8988T (cell line): ENCODE measurements around the gene PTPRN2.
"Not testable (repeated sequence)": the region's sequence is repeated elsewhere in the genome, so short reads cannot be mapped to it uniquely, and the experiment has no call there.

Experiments used
- DNase-seq: peaks from one replicate; pipeline ENCODE4 v3.0.0; 2011

The PTPRN2 gene

GRCh38 chr7:158431941-158432347 is 155.7 kb downstream of the PTPRN2 start:
- no peak for DNase-seq

GRCh38 chr7:158431055-158431940 is 156.3 kb downstream of the PTPRN2 start:
- DNase-seq, result no peak

DNA sequence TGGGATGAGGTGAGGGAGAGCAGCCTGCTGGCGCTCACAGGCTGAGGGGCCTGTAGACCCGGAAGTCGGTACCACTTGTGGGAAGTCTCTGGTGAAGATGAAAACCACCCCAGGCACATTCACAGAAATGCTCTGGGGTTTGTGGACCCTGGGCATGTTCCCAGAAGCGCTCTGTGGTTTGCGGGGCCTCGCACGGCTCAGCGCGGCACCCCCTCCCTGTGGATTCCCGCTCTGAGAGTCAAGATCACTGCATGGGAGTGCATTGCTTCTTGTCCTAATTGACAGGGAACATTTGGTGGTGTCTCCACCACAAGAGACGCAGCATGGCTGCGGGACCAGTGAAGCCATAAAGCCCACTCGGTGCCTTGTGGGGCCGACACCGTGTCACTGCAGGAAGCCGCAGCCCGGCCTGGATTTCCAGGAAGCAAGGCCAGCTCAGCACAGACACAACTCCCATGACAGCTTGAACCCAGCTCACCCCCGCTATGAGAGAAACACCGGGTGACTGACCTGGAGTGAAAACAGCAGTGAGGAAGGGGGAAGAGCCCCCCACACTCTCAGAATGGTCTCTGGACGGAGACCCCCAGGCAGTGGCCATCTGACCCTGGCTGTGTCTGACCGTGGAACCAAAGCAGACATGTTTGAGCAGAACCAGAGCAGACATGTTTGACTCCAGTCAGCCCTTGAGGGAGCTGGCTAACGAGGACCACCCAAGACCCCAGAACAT is 157.2 kb downstream of the PTPRN2 start:
- DNase-seq, result no peak

DNA sequence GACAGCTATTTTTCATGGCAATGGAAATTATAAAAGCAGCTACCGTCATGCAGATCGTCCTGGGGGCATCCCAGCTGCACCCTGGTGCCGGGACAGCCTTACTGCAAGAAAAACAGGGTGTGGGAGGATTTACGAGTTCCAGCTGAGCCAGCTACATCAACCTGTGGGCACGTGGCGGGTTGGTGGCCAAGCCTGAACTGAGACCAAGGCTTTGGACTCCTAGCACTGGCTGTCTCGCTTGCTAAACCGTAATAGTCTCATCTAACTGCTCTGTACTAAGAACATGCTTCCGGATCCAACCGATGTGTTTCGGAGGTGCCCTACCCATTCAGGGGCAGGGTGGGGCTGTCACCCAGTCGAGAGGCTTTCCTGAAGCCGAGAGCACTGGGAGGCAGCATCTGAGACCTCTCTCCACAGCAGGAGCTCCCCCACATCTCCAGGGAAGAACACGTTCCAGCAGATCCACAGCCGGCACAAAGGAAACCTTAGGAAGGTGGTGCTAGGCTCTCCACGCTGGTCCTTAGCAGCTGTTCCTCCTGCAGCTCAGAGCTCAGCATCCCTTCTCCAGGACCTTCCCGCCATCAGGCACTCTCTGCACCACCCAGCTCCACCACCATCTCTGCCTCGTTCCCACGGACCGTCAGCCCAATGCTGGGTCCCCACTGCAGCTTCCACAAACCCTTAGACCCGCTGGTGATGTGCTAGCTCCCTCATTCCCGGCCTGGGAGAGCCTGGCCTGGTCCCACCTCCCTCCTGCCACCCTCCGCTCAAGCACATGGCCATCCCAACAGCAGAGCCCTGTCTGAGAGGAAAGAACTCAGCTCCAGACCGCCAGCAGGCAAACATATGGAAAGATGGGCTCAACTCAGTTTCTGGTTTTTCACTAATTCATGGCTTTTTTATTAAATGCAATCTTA is 158.5 kb downstream of the PTPRN2 start:
- no peak for DNase-seq

- no peak for DNase-seq
Observed at GRCh38 chr7:158428131-158428836, 159.3 kb downstream of the PTPRN2 start.

GRCh38 chr7:158425676-158426075 is 161.9 kb downstream of the PTPRN2 start:
- not testable (repeated sequence) for DNase-seq

DNA sequence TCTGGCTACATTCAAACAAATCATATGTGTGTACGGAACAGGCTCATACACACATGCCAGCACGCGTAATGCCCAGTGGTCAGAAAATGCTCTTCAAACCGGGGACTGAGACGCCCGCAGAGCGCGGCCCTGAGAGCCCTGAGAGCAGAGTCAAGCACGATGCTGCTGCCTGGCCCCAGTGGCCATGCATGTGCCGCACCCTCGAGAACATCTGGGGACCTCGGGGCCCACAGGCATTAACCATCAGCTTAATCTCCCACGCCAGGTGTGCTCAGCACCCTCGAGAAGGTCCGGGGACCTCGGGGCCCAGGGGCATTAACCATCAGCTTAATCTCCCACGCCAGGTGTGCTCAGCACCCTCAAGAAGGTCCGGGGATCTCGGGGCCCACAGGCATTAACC is 163.1 kb downstream of the PTPRN2 start:
- DNase-seq, result no peak

DNA sequence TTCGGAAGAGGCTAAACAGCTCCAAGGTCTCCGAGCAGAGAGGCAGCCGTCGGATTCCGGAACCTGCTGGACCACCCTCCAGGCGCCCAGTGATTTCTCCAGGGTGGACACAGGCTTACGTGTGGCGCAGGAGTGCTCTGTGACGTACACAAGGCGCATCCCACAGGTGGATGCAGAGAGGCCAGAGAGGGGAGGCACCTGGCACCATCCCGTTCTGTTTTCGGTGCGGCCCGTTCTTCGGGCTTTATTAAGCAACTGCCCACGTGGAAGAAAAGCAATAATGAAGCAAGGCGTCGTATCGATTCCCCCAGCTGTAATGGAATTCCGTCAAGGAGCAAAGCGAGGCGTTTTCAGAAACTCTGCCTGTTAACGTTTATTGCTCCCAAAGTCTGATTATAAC is 163.6 kb downstream of the PTPRN2 start:
- no peak for DNase-seq

GRCh38 chr7:158422887-158423560 is 164.6 kb downstream of the PTPRN2 start:
- DNase-seq, result no peak

DNA sequence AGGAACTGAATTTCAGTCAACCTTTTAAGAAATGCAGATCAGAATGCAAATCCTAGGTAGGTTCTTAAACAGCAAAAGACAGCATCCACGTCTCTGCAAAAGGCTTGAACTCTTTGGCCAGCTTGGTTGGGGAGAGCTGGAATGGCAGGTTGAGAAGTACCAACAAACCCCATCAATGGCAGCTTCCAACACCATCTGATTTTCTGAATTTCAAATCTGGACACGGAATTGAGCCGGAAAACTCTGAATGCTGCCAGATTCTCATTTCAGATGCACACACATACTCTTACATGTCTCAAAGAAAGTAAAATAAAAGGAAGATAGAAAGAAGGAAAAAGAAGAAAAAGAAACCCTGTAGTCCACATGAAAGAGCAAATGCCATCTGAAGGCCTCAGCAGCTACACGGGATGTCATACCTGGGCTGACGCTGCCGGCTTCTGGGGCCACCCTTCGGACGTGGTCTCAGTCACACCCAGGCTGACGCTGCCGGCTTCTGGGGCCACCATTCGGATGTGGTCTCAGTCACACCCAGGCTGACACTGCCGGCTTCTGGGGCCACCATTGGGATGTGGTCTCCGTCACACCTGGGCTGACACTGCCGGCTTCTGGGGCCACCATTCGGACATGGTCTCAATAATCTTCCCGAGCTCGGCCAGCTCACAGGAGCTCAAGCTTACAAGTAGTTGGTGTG is 165.3 kb downstream of the PTPRN2 start:
- no peak for DNase-seq

GRCh38 chr7:158421361-158421760 is 166.3 kb downstream of the PTPRN2 start:
- DNase-seq, result no peak

DNA sequence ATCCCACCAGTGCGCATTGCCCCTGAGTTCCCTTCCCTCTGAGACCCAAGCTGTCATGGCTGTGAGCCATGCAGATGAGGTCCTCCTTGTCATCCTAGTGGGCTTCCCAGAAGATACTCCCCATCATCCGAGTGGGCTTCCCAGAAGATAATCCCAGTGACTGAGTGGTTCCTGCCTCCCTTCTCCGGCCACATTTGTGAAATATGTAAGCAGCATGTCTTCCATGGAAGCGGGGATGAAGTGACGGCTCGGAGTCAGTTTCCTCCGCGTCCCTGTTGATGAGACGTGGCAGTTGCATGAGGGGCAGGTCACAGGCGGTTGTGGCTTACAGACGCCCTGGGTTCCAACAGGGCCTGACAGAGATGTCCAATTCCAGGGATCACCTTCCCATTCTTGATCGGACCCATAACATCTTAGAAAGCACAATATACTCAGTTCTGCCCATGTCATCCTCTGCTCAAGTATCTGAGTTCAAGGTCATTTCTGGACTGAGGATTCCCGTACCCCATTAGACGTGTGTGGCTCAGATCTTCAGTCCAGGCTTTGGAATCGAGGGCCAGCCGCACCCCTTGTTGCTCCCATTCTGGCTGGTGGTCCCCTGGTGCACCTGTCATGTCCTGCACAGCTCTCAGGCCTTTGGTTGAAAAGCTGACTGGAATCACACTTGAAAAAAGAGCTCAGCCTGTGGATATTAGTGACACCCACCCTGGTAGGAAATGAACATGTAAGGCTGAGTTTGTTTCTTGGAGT is 166.9 kb downstream of the PTPRN2 start:
- DNase-seq, result no peak

DNA sequence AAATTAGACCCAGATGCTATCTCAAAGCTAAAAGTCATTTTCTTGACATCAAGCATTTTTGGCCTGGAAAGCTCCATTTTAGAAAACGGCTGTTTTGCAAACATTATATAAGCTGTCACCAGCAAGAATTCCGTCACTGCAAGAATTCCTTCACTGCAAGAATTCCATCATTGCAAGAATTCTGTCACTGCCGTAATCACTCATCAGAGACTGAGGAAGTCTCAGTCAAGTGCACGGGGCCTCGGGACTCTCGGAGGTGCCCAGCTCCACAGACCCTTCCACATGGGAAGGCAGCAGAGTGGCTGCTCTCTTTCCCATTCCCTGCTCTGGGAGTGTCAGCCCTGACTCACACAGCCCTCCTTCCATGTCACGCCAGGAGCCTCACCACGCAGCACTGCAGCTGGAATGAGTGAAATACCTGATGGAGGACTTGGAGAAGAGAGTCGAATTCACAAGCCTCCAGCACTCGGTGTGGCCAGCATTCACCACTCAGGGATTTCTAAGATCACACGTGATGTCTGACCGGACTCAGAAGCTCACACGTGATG is 168.3 kb downstream of the PTPRN2 start:
- DNase-seq, result no peak

- DNase-seq, result not testable (repeated sequence)
Observed at GRCh38 chr7:158418395-158418794, 169.2 kb downstream of the PTPRN2 start.

DNA sequence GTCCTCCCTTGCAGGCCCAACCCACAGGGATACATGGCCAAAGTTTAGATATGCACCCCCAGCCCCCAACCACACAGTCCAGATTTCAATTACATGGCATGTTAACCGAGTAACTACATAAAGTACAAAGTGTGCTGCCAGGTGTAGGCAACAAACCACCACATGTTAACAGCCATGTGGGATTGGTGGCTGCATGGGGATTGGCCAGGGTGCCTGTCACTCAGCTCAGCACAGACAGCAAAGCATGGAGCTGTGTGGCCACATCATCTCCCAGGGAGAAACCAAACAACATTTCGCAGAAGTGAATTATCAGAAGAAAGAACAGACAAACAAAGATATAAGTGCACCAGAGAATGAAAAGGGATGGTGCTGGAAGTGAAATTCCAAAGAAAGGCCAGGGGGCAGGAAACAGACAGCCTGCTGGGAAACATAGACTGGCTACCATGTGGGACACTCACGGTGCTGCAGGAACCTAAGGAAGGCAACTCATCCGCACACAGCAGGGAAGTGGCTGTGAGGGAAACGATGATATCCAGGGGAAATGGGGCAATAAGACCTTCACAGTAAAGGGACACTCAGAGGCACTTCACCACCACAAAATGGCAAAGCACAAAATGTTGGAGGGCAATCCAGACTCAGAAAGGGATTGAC is 171.2 kb downstream of the PTPRN2 start:
- DNase-seq, result no peak

GRCh38 chr7:158415316-158415715 is 172.3 kb downstream of the PTPRN2 start:
- DNase-seq, result no peak

DNA sequence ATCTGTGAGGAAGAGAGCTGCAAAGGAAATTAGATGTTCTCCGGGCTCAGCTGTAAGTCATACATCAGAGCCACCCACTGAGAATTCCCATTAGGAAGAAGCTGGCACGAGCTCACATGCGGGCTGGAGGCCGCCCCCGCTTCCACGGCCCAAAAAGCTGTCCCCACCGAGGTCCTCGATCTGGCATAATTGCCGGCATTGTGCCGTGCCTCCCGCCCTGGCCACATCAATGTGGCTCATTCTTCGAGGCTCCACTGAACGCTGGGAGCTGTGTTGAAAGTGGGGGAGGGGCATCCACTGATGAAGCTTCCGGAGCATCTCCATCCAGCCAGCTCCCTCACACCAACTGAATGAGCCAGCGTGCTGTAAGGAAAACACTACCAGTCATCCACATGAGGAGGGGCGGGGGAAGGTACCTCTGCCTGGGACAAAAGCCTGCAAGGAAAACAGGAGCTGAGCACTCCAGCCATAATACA is 173.1 kb downstream of the PTPRN2 start:
- DNase-seq, result no peak

DNA sequence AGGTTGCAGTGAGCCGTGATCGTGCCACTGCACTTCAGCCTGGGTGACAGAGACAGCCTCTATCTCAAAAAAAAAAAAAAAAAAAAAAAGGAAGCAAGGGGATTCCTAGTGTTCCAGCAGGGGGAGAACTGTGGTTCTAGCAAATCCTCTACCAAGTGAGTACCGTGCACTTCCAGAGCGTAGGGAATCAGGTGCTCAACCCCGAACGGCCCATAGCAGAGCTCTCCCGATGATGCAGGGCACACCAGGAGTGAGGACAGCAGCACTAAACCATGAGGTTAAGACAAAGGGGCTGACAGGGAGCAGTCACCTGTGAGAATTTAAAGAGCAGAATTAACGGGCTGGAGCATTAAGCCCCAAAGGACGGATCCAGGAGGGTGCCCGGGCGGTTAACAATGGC is 173.6 kb downstream of the PTPRN2 start:
- no peak for DNase-seq

- no peak for DNase-seq
Observed at GRCh38 chr7:158411232-158411950, 176.2 kb downstream of the PTPRN2 start.
